Activated CD8-positive, alpha-beta memory T cell treated with anti-CD3 and anti-CD28 coated beads, Interleukin-2, amount 10 ng/mL, durations not matched to agents 7 days and 5 days (primary cell): ENCODE data around the gene ATRIP. TPM values are rescaled to one million over a fixed set of nuclear protein-coding genes. Genes with fewer than 3 reads are reported as not detected.

Experiments used
- ATAC-seq: fragments of 150-1000 bp; cut with Tn5 transposase; one replicate; pipeline ENCODE4 v1.10.0; 2021; ENCODE audit warnings: moderate library complexity
- CTCF ChIA-PET: fragments of 350-600 bp; sonication (Branson Sonifier 250); formaldehyde crosslinking; loops from one replicate; lab custom pipeline; 2021; ENCODE audit warnings: antibody characterized with exemption; lab: Charles Lee
- DNase-seq: peaks from one replicate; pipeline ENCODE4 v3.0.0-alpha.2; 2020
- H3K27ac Mint-ChIP-seq: one replicate; pipeline ENCODE4 v1.8.0; 2021; ENCODE audit warnings: mild to moderate bottlenecking, mixed read lengths
- H3K27me3 Mint-ChIP-seq: one replicate; pipeline ENCODE4 v1.8.0; 2021; ENCODE audit warnings: mixed read lengths
- H3K36me3 Mint-ChIP-seq: one replicate; pipeline ENCODE4 v1.8.0; 2021; ENCODE audit warnings: mild to moderate bottlenecking, mixed read lengths
- H3K4me1 Mint-ChIP-seq: one replicate; pipeline ENCODE4 v1.8.0; 2021; ENCODE audit warnings: mixed read lengths
- H3K4me3 Mint-ChIP-seq: one replicate; pipeline ENCODE4 v1.8.0; 2021; ENCODE audit warnings: mild to moderate bottlenecking, moderate library complexity, mixed read lengths
- H3K9me3 Mint-ChIP-seq: one replicate; pipeline ENCODE4 v1.8.0; 2022; ENCODE audit warnings: low read depth, mixed read lengths
- total RNA-seq, 2 experiments: library from RNA; stranded (reverse); gene quantifications; one replicate each; pipeline ENCODE4 v1.2.3, GENCODE V29; 2021

Gene ATRIP
- total RNA-seq, 2 experiments from 2014 or later, result 20.9 to 21.2 TPM

DNA sequence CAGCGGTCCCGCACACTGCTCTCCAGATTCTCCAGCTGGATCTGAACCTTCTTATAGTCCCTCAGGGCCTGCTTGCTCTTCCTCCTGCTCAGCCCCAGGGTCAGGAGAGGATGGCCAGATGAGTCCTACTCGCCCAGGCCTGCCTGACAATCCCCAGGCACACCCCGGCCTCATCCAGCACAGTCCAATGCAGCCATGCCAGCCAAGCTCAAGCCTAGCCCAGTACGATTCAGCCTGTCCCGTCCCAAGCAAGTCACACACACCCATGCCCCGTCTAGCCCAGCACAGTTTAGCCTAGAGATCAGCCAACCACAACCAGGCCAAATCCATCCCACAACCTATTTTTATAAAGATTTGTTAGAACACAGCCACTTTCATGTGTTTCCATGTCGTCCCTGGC, 33.5 kb upstream of the ATRIP start:
- ATAC-seq, result no peak
- H3K27me3 Mint-ChIP-seq, result no peaks in the 10 kb centered on the region
- no peaks in the 10 kb centered on the region for H3K4me1 Mint-ChIP-seq
- no peaks in the 10 kb centered on the region for H3K9me3 Mint-ChIP-seq
- no peak overlapping the region for H3K4me3 Mint-ChIP-seq
- no peaks in the 10 kb centered on the region for H3K36me3 Mint-ChIP-seq
- CTCF ChIA-PET, result interaction anchor here (4.1 kb wide), 1 partner anchor 23 kb away, joined by 25 read pairs; no protein-coding TSS in a partner anchor
- H3K27ac Mint-ChIP-seq, result no peak overlapping the region
- DNase-seq, result no peak

DNA sequence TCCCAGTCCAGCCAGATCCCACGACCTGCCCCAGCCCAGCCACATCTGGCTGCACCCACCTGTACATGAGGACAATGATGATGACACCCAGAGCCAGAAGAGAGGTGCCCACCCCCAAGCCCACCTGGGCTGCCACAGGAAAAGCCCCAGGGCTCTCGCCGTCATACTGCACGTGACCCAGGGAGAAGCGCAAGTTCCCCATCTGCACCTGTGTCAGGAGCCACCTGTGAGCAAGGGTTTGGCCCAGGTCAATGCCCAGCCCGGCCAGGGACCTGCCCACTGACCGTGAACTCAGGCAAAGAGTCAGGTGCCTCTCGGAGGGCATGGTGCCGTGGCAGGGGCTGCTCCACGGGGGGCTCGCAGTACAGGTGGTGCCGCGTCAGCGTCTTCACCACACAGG, 32.9 kb upstream of the ATRIP start:
- CTCF ChIA-PET, result interaction anchor here (4.1 kb wide), 1 partner anchor 22 kb away, joined by 25 read pairs; no protein-coding TSS in a partner anchor
- DNase-seq (no peak), ATAC-seq (no peak)
- H3K4me1 Mint-ChIP-seq, result no peaks in the 10 kb centered on the region
- no peaks in the 10 kb centered on the region for H3K36me3 Mint-ChIP-seq
- no peaks in the 10 kb centered on the region for H3K9me3 Mint-ChIP-seq
- H3K27ac Mint-ChIP-seq, result no peak overlapping the region
- no peak overlapping the region for H3K4me3 Mint-ChIP-seq
- H3K27me3 Mint-ChIP-seq, result no peaks in the 10 kb centered on the region

DNA sequence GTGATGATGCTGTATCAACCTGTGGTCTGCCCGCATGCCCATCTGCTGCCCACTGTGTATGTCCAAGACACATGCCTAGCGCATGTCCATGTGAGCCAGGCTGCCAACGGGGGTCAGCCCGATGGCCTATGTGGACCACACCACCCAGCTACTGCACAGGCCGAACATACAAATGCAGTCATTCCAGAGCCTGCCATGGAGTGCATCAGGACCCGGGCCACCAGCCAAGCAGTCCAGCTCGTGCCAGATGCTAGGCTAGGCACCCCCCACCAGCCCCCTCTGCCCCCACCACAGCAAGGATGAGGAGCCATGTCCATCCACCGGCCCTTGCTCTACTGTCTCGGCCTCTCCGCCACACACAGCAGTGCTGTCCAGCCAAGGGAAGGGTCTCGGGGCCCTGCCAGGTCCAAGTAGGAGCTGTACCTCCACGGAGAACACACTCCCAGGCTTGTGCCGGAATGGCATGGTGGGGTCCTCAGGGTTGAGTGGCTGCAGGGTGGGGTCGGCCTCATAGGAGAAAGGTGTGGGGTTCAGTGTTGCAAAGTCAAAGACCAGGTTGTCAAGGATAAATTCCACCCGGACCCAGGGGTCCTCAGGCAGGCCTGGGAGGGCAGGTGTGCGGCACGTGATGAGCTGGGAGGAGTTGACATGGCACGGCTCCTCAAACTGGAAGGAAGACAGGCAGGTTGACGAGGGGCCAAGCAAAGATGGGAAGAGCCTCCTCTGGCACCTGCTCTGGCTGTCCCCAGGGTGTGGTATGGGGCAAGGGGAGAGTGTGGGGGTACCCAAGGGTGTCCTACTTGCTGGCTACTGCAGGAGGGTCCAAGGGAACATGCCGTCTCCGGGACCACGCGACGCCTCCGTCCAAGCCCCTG, 31.9 kb upstream of the ATRIP start:
- no peak for ATAC-seq
- DNase-seq, result no peak
- Mint-ChIP-seq H3K36me3 (no peaks in the 10 kb centered on the region), H3K4me1 (no peaks in the 10 kb centered on the region), H3K27me3 (no peaks in the 10 kb centered on the region), H3K4me3 (no peak overlapping the region), H3K27ac (no peak overlapping the region), H3K9me3 (no peaks in the 10 kb centered on the region)
- CTCF ChIA-PET, result interaction anchor here (1.2 to 3.9 kb wide), 3 partner anchors 14 to 135 kb away, joined by 3 to 21 read pairs (median 6); no protein-coding TSS in a partner anchor

DNA sequence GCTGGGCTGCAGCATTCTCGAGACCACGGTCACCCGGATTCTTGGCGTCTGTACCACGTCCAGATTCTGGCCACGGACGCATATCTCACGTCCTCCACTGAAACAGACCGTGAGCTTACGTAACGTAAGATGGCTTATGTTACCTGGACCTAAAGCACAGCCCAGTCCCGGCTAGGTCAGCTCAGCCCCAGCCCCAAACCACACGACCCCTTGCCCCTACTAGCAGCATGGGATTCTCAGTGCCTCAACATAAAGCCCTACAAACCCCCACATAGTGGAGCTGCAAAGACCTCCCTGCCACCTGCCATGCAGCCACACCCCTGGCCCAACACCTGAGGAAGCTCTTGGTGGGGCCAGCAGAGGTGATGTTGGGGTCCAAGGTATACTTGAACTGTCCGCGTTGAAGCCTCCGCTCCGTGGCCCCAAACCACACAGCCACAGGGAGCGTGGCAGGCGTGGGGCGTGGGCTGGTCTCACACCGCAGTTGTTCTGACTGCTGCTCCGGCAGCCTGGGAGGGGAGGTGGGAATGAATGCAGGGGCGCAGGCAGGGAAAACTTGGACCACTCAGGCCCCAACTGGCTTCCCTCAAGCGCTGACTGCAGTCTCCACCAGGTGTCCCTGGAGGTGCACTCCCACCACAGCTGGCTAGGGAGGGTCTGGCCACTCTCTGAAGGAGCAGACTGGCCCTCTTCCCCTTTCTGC, 31.1 kb upstream of the ATRIP start:
- Mint-ChIP-seq H3K4me3 (no peak overlapping the region), H3K27me3 (no peaks in the 10 kb centered on the region), H3K4me1 (no peaks in the 10 kb centered on the region), H3K9me3 (no peaks in the 10 kb centered on the region), H3K36me3 (no peaks in the 10 kb centered on the region), H3K27ac (no peak overlapping the region)
- ATAC-seq (no peak), DNase-seq (no peak)
- CTCF ChIA-PET, result interaction anchor here (1.2 to 3.9 kb wide), 4 partner anchors 15 to 134 kb away, joined by 3 to 21 read pairs (median 4); no protein-coding TSS in a partner anchor

DNA sequence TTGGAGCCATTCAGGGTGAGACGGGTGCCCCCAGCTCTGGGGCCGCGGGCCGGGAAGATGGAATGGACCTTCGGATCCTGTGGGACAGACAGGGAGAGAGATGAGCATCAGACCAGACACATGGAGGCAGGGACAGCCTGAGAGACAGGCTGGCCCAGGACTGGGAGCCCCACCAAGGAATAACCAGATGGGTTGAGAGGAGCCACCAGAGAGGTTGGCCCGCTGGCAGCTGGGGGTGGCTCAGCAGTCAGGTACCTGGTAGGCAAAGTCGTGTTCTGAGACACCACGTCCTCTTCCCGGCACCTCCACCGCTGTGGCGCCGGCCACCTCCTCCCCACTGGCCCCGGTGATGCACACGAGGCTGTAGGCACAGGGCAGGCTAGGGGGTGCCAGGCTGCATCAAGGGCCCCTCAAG, 30.4 kb upstream of the ATRIP start:
- DNase-seq (no peak), ATAC-seq (no peak)
- H3K4me1 Mint-ChIP-seq, result no peaks in the 10 kb centered on the region
- no peak overlapping the region for H3K4me3 Mint-ChIP-seq
- H3K27ac Mint-ChIP-seq, result no peak overlapping the region
- no peaks in the 10 kb centered on the region for H3K36me3 Mint-ChIP-seq
- CTCF ChIA-PET, result interaction anchor here (1.5 to 3.9 kb wide), 2 partner anchors 18 to 20 kb away, joined by 3 to 21 read pairs; no protein-coding TSS in a partner anchor
- no peaks in the 10 kb centered on the region for H3K27me3 Mint-ChIP-seq
- H3K9me3 Mint-ChIP-seq, result no peaks in the 10 kb centered on the region

DNA sequence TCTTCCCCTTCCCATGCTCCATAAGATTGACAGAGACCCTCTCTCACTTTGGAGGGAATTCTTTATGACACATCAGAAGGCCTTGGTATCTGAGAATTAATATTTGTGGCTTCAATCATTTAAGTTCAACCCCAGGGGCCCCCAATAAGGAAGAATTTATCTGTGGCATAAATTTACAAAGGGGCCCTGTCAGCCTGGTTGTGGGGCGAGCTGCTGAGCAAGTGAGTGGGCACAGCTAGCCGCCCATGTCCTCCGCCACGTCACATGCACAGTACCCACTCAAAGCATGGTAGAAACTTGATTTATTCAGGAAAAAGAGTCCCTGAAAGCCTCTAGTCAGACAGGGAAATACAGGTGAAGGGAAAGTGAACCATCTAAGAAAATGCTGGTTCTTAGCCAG, 30.0 kb upstream of the ATRIP start:
- Mint-ChIP-seq H3K36me3 (no peaks in the 10 kb centered on the region), H3K9me3 (no peaks in the 10 kb centered on the region), H3K27me3 (no peaks in the 10 kb centered on the region), H3K27ac (no peak overlapping the region), H3K4me3 (no peak overlapping the region), H3K4me1 (no peaks in the 10 kb centered on the region)
- CTCF ChIA-PET, result interaction anchor here (1.5 to 3.9 kb wide), 2 partner anchors 18 to 20 kb away, joined by 3 to 21 read pairs; no protein-coding TSS in a partner anchor
- DNase-seq (no peak), ATAC-seq (no peak)

DNA sequence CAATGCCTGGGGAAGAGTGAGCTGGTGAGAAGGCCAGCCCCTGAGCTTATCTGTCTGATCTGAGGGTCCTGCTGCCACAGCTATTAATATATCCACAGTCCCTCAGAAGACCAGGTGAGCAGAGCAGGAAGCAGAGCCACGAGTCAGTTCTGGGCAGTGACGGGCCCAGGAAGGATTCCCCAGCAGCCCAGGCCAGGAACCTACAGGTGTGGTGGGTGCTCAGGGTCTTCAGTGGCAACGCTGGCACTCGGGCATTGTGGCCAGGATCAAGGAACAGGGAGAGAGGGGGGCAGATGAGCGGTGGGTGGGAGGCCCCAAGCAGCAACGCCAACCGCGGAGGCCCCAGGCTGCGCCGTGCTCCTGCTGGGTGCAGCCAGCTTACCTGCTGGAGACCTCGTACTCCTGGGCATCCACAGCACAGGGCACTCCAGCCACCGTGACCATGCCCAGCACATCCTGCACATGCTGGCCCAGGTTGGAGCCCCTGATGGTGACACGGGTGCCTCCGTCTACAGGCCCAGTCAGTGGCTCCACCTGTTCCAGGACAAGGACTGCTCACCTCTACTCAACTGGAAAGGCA, 28.9 kb upstream of the ATRIP start:
- Mint-ChIP-seq H3K27me3 (no peaks in the 10 kb centered on the region), H3K36me3 (no peaks in the 10 kb centered on the region), H3K27ac (no peak overlapping the region), H3K4me3 (no peak overlapping the region), H3K4me1 (no peaks in the 10 kb centered on the region), H3K9me3 (no peaks in the 10 kb centered on the region)
- no peak for ATAC-seq
- CTCF ChIA-PET, result interaction anchor here (3.9 kb wide), 1 partner anchor 18 kb away, joined by 21 read pairs; no protein-coding TSS in a partner anchor
- DNase-seq, result no peak

DNA sequence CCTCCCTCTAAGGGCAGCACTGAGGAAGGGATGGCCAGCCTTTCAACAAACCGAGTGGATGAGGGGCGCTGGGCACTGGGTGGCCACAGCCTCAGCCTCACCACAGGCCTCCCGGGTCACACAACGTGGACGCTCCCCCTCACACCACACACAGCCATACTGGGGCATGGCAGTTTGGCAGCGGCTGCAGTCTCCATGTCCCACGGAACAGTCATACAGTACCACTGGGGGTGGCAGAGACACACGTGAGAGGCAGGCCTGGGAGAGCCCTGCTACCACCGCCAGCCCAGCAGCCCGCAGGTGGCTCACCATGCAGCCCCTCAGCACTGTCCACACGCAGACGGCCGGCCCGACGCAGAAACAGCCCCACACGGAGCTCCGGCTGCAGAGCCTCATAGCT, 28.4 kb upstream of the ATRIP start:
- CTCF ChIA-PET, result interaction anchor here (0.9 to 2.7 kb wide), 3 partner anchors 16 to 18 kb away, joined by 3 to 10 read pairs (median 7); no protein-coding TSS in a partner anchor
- Mint-ChIP-seq H3K27ac (no peak overlapping the region), H3K36me3 (no peaks in the 10 kb centered on the region), H3K27me3 (no peaks in the 10 kb centered on the region), H3K9me3 (no peaks in the 10 kb centered on the region), H3K4me1 (no peaks in the 10 kb centered on the region), H3K4me3 (no peak overlapping the region)
- ATAC-seq, result no peak
- DNase-seq, result no peak

DNA sequence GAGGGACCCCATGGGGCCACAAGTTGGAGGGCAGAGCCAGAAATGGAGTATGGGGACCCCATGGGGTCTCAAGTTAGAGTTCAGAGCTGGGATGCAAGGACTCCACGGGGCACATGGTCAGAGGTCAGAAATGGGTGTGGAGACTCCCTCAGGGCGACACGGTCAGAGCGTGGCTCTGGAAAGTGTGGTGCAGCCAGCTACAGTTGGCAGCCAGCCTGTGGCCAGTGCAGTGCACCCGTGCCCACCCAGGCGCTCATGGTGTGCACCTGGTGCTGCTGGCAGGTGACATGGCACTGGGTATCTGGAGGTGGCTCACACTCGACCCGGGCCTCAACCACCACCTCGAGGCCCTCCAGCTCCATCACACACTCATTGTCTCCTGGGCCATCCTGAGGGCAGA, 27.9 kb upstream of the ATRIP start:
- Mint-ChIP-seq H3K4me1 (no peaks in the 10 kb centered on the region), H3K27me3 (no peaks in the 10 kb centered on the region), H3K4me3 (no peak overlapping the region), H3K9me3 (no peaks in the 10 kb centered on the region), H3K27ac (no peak overlapping the region), H3K36me3 (no peaks in the 10 kb centered on the region)
- no peak for DNase-seq
- ATAC-seq, result no peak
- CTCF ChIA-PET, result interaction anchor here (0.9 to 2.7 kb wide), 4 partner anchors 11 to 18 kb away, joined by 3 to 10 read pairs (median 5); no protein-coding TSS in a partner anchor

DNA sequence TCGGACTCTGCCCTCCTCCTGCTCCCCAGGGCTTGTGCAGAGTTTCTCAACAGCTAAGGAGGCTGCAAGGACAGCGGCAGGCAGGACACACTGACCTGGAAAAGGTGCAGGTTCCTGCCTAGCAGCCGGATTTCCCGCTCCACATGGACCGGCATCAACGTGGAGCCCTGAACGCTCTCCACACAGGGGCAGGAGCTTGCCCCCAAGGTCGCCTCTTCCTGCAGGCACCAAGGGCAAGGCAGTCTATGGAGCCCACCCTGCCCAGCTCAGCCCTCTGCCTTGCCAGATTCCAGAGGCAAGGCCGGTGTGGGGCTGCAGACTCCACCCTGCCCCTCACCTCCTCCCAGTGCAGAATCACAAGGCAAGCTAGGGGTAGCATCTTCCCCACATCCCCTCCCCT, 27.4 kb upstream of the ATRIP start:
- DNase-seq (no peak), ATAC-seq (no peak)
- H3K36me3 Mint-ChIP-seq, result no peaks in the 10 kb centered on the region
- CTCF ChIA-PET, result interaction anchor here (0.9 to 2.7 kb wide), 4 partner anchors 11 to 19 kb away, joined by 3 to 10 read pairs (median 5); no protein-coding TSS in a partner anchor
- H3K9me3 Mint-ChIP-seq, result no peaks in the 10 kb centered on the region
- H3K4me1 Mint-ChIP-seq, result no peaks in the 10 kb centered on the region
- H3K27me3 Mint-ChIP-seq, result no peaks in the 10 kb centered on the region
- H3K27ac Mint-ChIP-seq, result no peak overlapping the region
- H3K4me3 Mint-ChIP-seq, result no peak overlapping the region

DNA sequence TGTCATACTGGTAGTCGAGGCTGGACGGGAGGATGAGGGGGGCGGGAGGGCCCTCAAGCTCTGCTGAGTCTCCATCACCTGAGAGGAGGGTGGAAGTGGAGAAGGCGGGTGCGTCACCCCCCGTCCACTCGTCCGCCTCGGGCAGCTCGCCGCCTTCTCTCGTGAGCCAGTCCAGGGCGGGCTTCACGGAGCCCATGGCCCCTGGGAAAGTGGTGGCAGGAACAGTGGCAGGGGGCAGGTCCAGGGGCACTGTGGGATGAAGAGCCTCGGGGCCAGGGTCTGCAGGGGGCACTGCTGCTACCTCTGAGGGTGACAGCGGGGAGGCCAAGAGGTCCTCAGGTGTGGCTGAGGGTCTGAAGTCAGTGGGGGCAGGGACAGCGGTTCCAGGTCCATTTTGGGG, 26.9 kb upstream of the ATRIP start:
- H3K9me3 Mint-ChIP-seq, result no peaks in the 10 kb centered on the region
- DNase-seq (no peak), ATAC-seq (no peak)
- no peaks in the 10 kb centered on the region for H3K27me3 Mint-ChIP-seq
- CTCF ChIA-PET, result interaction anchor here (1.2 to 2.7 kb wide), 2 partner anchors 12 to 16 kb away, joined by 3 to 10 read pairs; no protein-coding TSS in a partner anchor
- no peak overlapping the region for H3K27ac Mint-ChIP-seq
- H3K4me3 Mint-ChIP-seq, result no peak overlapping the region
- no peaks in the 10 kb centered on the region for H3K4me1 Mint-ChIP-seq
- no peaks in the 10 kb centered on the region for H3K36me3 Mint-ChIP-seq

DNA sequence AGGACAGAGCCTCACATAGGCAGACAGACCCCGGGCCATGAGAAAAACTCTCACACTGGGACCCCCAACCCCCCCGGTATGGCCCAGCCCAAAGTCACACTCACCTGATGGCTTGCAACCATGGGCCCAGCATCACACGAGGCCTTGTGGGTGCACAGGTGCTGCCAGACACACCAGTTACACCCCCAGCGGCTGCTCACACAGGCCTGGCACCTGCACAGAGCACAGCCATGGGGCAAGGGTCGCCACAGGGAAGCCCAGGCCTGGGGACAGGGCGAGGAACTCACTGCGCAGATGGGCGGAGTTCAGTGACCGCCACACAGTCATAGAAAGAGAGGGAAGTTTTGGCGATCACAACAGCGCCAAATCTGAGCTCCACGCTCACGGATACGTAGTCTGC, 26.0 kb upstream of the ATRIP start:
- no peaks in the 10 kb centered on the region for H3K4me1 Mint-ChIP-seq
- ATAC-seq (no peak), DNase-seq (no peak)
- no peak overlapping the region for H3K27ac Mint-ChIP-seq
- no peaks in the 10 kb centered on the region for H3K36me3 Mint-ChIP-seq
- no peak overlapping the region for H3K4me3 Mint-ChIP-seq
- CTCF ChIA-PET, result interaction anchor here (2.7 kb wide), 1 partner anchor 15 kb away, joined by 10 read pairs; no protein-coding TSS in a partner anchor
- no peaks in the 10 kb centered on the region for H3K9me3 Mint-ChIP-seq
- H3K27me3 Mint-ChIP-seq, result no peaks in the 10 kb centered on the region

DNA sequence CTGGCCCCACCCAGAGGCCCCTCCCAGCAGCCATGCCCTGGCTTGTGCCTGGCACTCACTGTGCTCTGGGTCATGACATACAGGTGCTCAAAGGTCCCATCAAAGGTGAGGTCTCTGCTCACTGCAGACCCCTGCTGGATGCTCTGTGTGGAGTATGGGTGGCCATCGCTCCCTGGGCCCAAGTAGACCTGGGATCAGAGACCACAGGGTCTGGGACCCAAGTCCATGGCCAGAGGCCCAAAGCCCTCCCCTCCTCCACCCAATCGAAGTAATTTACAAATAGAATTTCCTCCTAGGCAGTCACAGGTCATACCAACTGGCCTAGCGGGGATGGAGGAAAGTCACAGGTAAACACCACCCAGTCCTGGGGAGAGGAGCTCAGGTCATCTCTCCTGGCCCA, 24.3 kb upstream of the ATRIP start:
- Mint-ChIP-seq H3K27ac (no peak overlapping the region), H3K9me3 (no peaks in the 10 kb centered on the region), H3K36me3 (no peaks in the 10 kb centered on the region), H3K27me3 (peaks cover 5% of the 10 kb centered on the region), H3K4me1 (no peaks in the 10 kb centered on the region), H3K4me3 (no peak overlapping the region)
- CTCF ChIA-PET, result interaction anchor here (0.9 to 6.3 kb wide), 4 partner anchors 14 to 147 kb away, joined by 3 to 43 read pairs (median 3); no protein-coding TSS in a partner anchor
- ATAC-seq (no peak), DNase-seq (no peak)
